BLaER1 (cell line): Measurements from ENCODE around the gene KCP.

Experiments
- H3K27ac ChIP-seq: shearing (Covaris generic); formaldehyde crosslinking; 2 replicates; pipeline ENCODE4 v1.8.1; 2022
- H3K27me3 ChIP-seq: shearing (Covaris generic); formaldehyde crosslinking; 2 replicates; pipeline ENCODE4 v1.8.1; 2022
- H3K36me3 ChIP-seq: shearing (Covaris generic); formaldehyde crosslinking; 2 replicates; pipeline ENCODE4 v1.8.1; 2022
- H3K4me1 ChIP-seq: shearing (Covaris generic); formaldehyde crosslinking; 2 replicates; pipeline ENCODE4 v1.8.1; 2022
- H3K4me2 ChIP-seq: shearing (Covaris generic); formaldehyde crosslinking; 2 replicates; pipeline ENCODE4 v1.8.1; 2022
- H3K4me3 ChIP-seq: shearing (Covaris generic); formaldehyde crosslinking; 2 replicates; pipeline ENCODE4 v1.8.1; 2022
- H3K9ac ChIP-seq: shearing (Covaris generic); formaldehyde crosslinking; 2 replicates; pipeline ENCODE4 v1.8.1; 2022
- H3K9me3 ChIP-seq: shearing (Covaris generic); formaldehyde crosslinking; 2 replicates; pipeline ENCODE4 v1.8.1; 2022
- H4K20me1 ChIP-seq: shearing (Covaris generic); formaldehyde crosslinking; 2 replicates; pipeline ENCODE4 v1.8.1; 2022
- Cebpa-rat ChIP-seq: shearing (Covaris generic); IDR thresholded peaks from 2 replicates; pipeline ENCODE4 v1.8.1; 2022

Gene KCP

GRCh38 chr7:128829391-128830166 is 80.9 kb downstream of the KCP start:
- no peaks in the 10 kb centered on the region for H3K9me3 ChIP-seq
- H3K4me1 ChIP-seq: peaks cover 40% of the 10 kb centered on the region
- H3K36me3 ChIP-seq: no peaks in the 10 kb centered on the region
- H3K27ac ChIP-seq: no peak overlapping the region
- H4K20me1 ChIP-seq: no peaks in the 10 kb centered on the region
- TF ChIP-seq Cebpa-rat: no peak
- H3K4me3 ChIP-seq: peak overlapping the region; percentile 61
- no peak overlapping the region for H3K9ac ChIP-seq
- peaks cover 38% of the 10 kb centered on the region for H3K27me3 ChIP-seq
- H3K4me2 ChIP-seq: peak overlapping the region; percentile 95

GRCh38 chr7:128827971-128828711 is 82.4 kb downstream of the KCP start:
- TF ChIP-seq Cebpa-rat: no peak
- H3K9ac ChIP-seq: no peak overlapping the region

GRCh38 chr7:128827248-128827958 is 83.1 kb downstream of the KCP start:
- Histone ChIP-seq H3K27ac (no peak overlapping the region), H4K20me1 (no peaks in the 10 kb centered on the region), H3K4me1 (peaks cover 26% of the 10 kb centered on the region), H3K4me2 (no peak overlapping the region), H3K9ac (no peak overlapping the region), H3K36me3 (no peaks in the 10 kb centered on the region), H3K9me3 (no peaks in the 10 kb centered on the region), H3K4me3 (no peak overlapping the region), H3K27me3 (peaks cover 38% of the 10 kb centered on the region)
- no peak for TF ChIP-seq Cebpa-rat

More at GRCh38 chr7:128827971-128828711, 82.4 kb downstream of the KCP start:
- Histone ChIP-seq H3K4me1 (peaks cover 33% of the 10 kb centered on the region), H3K4me3 (no peak overlapping the region), H3K9me3 (no peaks in the 10 kb centered on the region), H3K27ac (no peak overlapping the region), H3K27me3 (peaks cover 38% of the 10 kb centered on the region), H3K36me3 (no peaks in the 10 kb centered on the region), H3K4me2 (no peak overlapping the region), H4K20me1 (no peaks in the 10 kb centered on the region)

- Histone ChIP-seq H3K4me3 (no peak overlapping the region), H3K27ac (no peak overlapping the region), H3K4me1 (peaks cover 21% of the 10 kb centered on the region), H3K9ac (no peak overlapping the region), H3K4me2 (no peak overlapping the region), H3K27me3 (peaks cover 38% of the 10 kb centered on the region), H3K36me3 (no peaks in the 10 kb centered on the region), H3K9me3 (no peaks in the 10 kb centered on the region), H4K20me1 (no peaks in the 10 kb centered on the region)
- TF ChIP-seq Cebpa-rat: no peak
These were observed 83.6 kb downstream of the KCP start for GRCh38 chr7:128826916-128827247.
